ENCODE results near the gene LARP4B.

GRCh38 chr10:867807-868206 is 63.7 kb downstream of the LARP4B start:
- TF ChIP-seq CTCF (conservative IDR thresholded peaks at IDR 0.05; ENCODE audit: low read depth in 2 of 2), result no peak
- no peak for TF ChIP-seq POLR2AphosphoS5 (IDR thresholded peaks at IDR 0.05; ENCODE audit: low read depth)
- TF ChIP-seq REST (IDR thresholded peaks at IDR 0.05; ENCODE audit: unreplicated experiment), result no peak
- no peak for TF ChIP-seq EZH2 (IDR thresholded peaks at IDR 0.05; ENCODE audit: low read depth, unreplicated experiment)
